Adrenal gland (tissue), 12 donors: ENCODE results near the gene VWF. TPM values are rescaled to one million over a fixed set of nuclear protein-coding genes. Genes with fewer than 3 reads are reported as not detected.

Experiments used
- DNase-seq, 7 donors: peaks; one replicate each; pipeline ENCODE4 v3.0.0-alpha.2; 2019 to 2020
- H3K27ac ChIP-seq, 5 donors: fragments of 200-600 bp; sonication (generic) in 4 of 5; 1 replicate in 3 of 5; 2 replicates in 2 of 5; pipeline versions ENCODE4 v1.5.1 to v1.8.0; 2016 to 2020; ENCODE audit warnings: mild to moderate bottlenecking in 1 of 5
- H3K27me3 ChIP-seq: fragments of 200-600 bp; 2 replicates; pipeline ENCODE4 v1.8.0; 2021
- H3K36me3 ChIP-seq, 2 donors: fragments of 200-600 bp; replicated peaks in 1 of 2; 1 replicate in 1 of 2; 2 replicates in 1 of 2; pipeline versions ENCODE4 v1.5.1 to v1.8.0; 2018 to 2022
- H3K4me1 ChIP-seq, 2 donors: fragments of 200-600 bp; replicated peaks in 1 of 2; 1 replicate in 1 of 2; 2 replicates in 1 of 2; pipeline versions ENCODE4 v1.5.1 to v1.8.0; 2018 to 2021
- H3K4me3 ChIP-seq, 4 donors: fragments of 200-600 bp; sonication (generic) in 3 of 4; one replicate each; pipeline ENCODE4 v1.5.1; 2016 to 2018
- H3K9me3 ChIP-seq, 3 donors: fragments of 200-600 bp; sonication (generic) in 1 of 3; replicated peaks in 1 of 3; 1 replicate in 2 of 3; 2 replicates in 1 of 3; pipeline versions ENCODE4 v1.5.1 to v1.8.0; 2016 to 2021
- CTCF ChIP-seq, 6 experiments: fragments of 450-650 bp in 4 of 6; fragments of 200-600 bp in 2 of 6; sonication (generic) in 1 of 6; IDR thresholded peaks; 1 replicate in 5 of 6; 2 replicates in 1 of 6; pipeline versions ENCODE4 v1.5.1 to v1.8.0; 2016 to 2021; ENCODE audit warnings: antibody characterized with exemption in 6 of 6, mild to moderate bottlenecking in 2 of 6, moderate library complexity in 1 of 6
- POLR2A ChIP-seq, 2 donors: fragments of 450-650 bp; IDR thresholded peaks; one replicate each; pipeline ENCODE4 v1.6.1; 2017; ENCODE audit warnings: antibody characterized with exemption in 2 of 2, mild to moderate bottlenecking in 2 of 2, moderate library complexity in 1 of 2
- WGBS, 4 donors: extraction: QIAGEN DNeasy Blood & Tissue Kit in 2 of 4; methylation state at CpG; one replicate each; pipeline versions ENCODE4 v1.1.5 to v1.1.7; 2013 to 2017; 5-methylcytosine and 5-hydroxymethylcytosine counted together
- intact Hi-C, 2 donors: fragments of 100-400 bp; cut with DNase I; formaldehyde crosslinking; loops; one replicate each; pipeline versions ENCODE4 v1.14.1 to v1.15.0; 2022 to 2023
- polyA plus RNA-seq, 3 donors: library from polyadenylated mRNA; stranded (reverse); fragments of 200-250 nt in 2 of 3; fragments of 350-450 nt in 1 of 3; fragmentation: Illumina TruSeq in 1 of 3; extraction: RNeasy Lipid Tissue Mini Kit (QIAGEN cat#74804) in 1 of 3; gene quantifications; one replicate each; pipeline ENCODE4 v1.2.3, GENCODE V29; 2013 to 2014
- total RNA-seq, 9 donors: library from RNA; depleted of rRNA in 4 of 9; stranded (reverse); fragments of >200 nt in 4 of 9; fragments of 120-200 nt in 1 of 9; fragmentation: NEBNext Ultra II Directional in 1 of 9; extraction: Animal tissue kit (Norgen Biotek cat#: 25700) in 1 of 9; gene quantifications; one replicate each; pipeline versions ENCODE4 v1.1.0 to v1.2.4, GENCODE V29; 2013 to 2023
- donor health status: healthy with polysubstance abuse.
- donor health status: Bipolar disorder and iron deficiency.
- donor health status: DM: yes; HTN: yes; CAD: no.
- donor health status: DM: no; HTN: no; CAD: no.
- donor health status: DM: no; HTN: no; CAD: no.
- donor health status: DM: yes; HTN: yes; CAD: no.

VWF gene
- total and polyA plus RNA-seq, 12 donors: 2.0 to 60.1 (median 36.2) TPM

GRCh38 chr12:6073426-6073825 lies 51.0 kb downstream of the VWF start:
- Histone ChIP-seq H3K27ac (peak overlapping the region in 1 of 5 donors; percentile 55), H3K4me3 (no peak overlapping the region), H3K27me3 (no peaks in the 10 kb centered on the region), H3K4me1 (peaks cover 0 to 6% of the 10 kb centered on the region in 2 donors), H3K9me3 (no peaks in the 10 kb centered on the region), H3K36me3 (no peaks in the 10 kb centered on the region)
- intact Hi-C loops: loop anchor here in 1 of 2 donors (5.0 kb wide), 1 partner anchor 104 kb away; no protein-coding TSS in a partner anchor
- TF ChIP-seq POLR2A (IDR thresholded peaks at IDR 0.05) (no peak), CTCF (IDR thresholded peaks at IDR 0.05) (no peak)
- DNase-seq: no peak
- 77 to 83% (median 82%) methylated on average over 6 to 7 of the region's 7 CpGs for WGBS, 4 donors

- Histone ChIP-seq H3K4me3 (no peak overlapping the region), H3K36me3 (no peaks in the 10 kb centered on the region), H3K4me1 (peaks cover 0 to 6% of the 10 kb centered on the region in 2 donors), H3K27me3 (no peaks in the 10 kb centered on the region), H3K27ac (peak overlapping the region in 1 of 5 donors; percentile 65), H3K9me3 (no peaks in the 10 kb centered on the region)
- peak in 3 of 7 donors; percentile 43 to 61 (median 45) for DNase-seq
- 59 to 84% (median 79%) methylated on average over 10 of the region's 10 CpGs for WGBS, 4 donors
- intact Hi-C loops: loop anchor here in 1 of 2 donors (5.0 kb wide), 1 partner anchor 105 kb away; no protein-coding TSS in a partner anchor
- TF ChIP-seq CTCF (IDR thresholded peaks at IDR 0.05) (peak in 4 of 6 experiments; percentile 5 to 22 (median 14)), POLR2A (IDR thresholded peaks at IDR 0.05) (no peak)
These were observed 52.1 kb downstream of the VWF start for GRCh38 chr12:6072302-6072752.

GRCh38 chr12:6071589-6071988 lies 52.9 kb downstream of the VWF start:
- intact Hi-C loops: loop anchor here in 1 of 2 donors (5.0 kb wide), 1 partner anchor 106 kb away; no protein-coding TSS in a partner anchor
- Histone ChIP-seq H3K27me3 (no peaks in the 10 kb centered on the region), H3K27ac (peak overlapping the region in 1 of 5 donors; percentile 65), H3K4me3 (no peak overlapping the region), H3K4me1 (peaks cover 0 to 6% of the 10 kb centered on the region in 2 donors), H3K36me3 (no peaks in the 10 kb centered on the region), H3K9me3 (no peaks in the 10 kb centered on the region)
- TF ChIP-seq POLR2A (IDR thresholded peaks at IDR 0.05) (no peak), CTCF (IDR thresholded peaks at IDR 0.05) (no peak)
- no peak for DNase-seq
- 89 to 96% (median 94%) methylated on average over 4 of the region's 4 CpGs for WGBS, 4 donors

GRCh38 chr12:6070472-6071257 lies 53.8 kb downstream of the VWF start:
- no peaks in the 10 kb centered on the region for H3K9me3 ChIP-seq
- no peak for TF ChIP-seq POLR2A (IDR thresholded peaks at IDR 0.05)
- no peak for TF ChIP-seq CTCF (IDR thresholded peaks at IDR 0.05)
- peaks cover 0 to 6% of the 10 kb centered on the region in 2 donors for H3K4me1 ChIP-seq
- H3K36me3 ChIP-seq: no peaks in the 10 kb centered on the region
- 77 to 97% (median 91%) methylated on average over 9 to 11 of the region's 11 CpGs for WGBS, 4 donors
- no peaks in the 10 kb centered on the region for H3K27me3 ChIP-seq
- H3K27ac ChIP-seq: peak overlapping the region in 1 of 5 donors; percentile 12
- DNase-seq: no peak
- intact Hi-C loops: loop anchor here in 1 of 2 donors (5.0 kb wide), 1 partner anchor 107 kb away; no protein-coding TSS in a partner anchor
- no peak overlapping the region for H3K4me3 ChIP-seq
